Colonic mucosa (tissue), 4 donors: Measurements from ENCODE around the gene BPIFB4. TPM values are rescaled to one million over a fixed set of nuclear protein-coding genes. Genes with fewer than 3 reads are reported as not detected.

Experiments used
- DNase-seq: peaks from one replicate; pipeline ENCODE4 v3.0.0-alpha.2; 2020
- H3K27ac ChIP-seq: fragments of 200-600 bp; one replicate; pipeline ENCODE4 v1.8.0; 2021
- H3K27me3 ChIP-seq: fragments of 200-600 bp; one replicate; pipeline ENCODE4 v1.8.0; 2021
- H3K36me3 ChIP-seq: fragments of 200-600 bp; one replicate; pipeline ENCODE4 v1.8.0; 2021
- H3K4me1 ChIP-seq: fragments of 200-600 bp; one replicate; pipeline ENCODE4 v1.8.0; 2021; ENCODE audit warnings: mild to moderate bottlenecking
- H3K4me3 ChIP-seq: fragments of 200-600 bp; one replicate; pipeline ENCODE4 v1.8.0; 2021
- H3K9ac ChIP-seq, 2 donors: one replicate each; pipeline ENCODE4 v1.7.0; 2013; ENCODE audit warnings: control low read depth in 2 of 2, low read depth in 2 of 2, low read length in 2 of 2
- H3K9me3 ChIP-seq: fragments of 200-600 bp; one replicate; pipeline ENCODE4 v1.8.0; 2021
- CTCF ChIP-seq: fragments of 200-600 bp; IDR thresholded peaks from one replicate; pipeline ENCODE4 v1.8.0; 2022; ENCODE audit warnings: antibody characterized with exemption, mild to moderate bottlenecking
- intact Hi-C: fragments of 100-400 bp; cut with DNase I; formaldehyde crosslinking; loops from one replicate; pipeline ENCODE4 v1.14.1; 2022
- total RNA-seq, 2 donors: library from RNA; stranded (reverse); fragmentation: NEBNext Ultra II Directional in 1 of 2; extraction: Animal tissue kit (Norgen Biotek cat#: 25700) in 1 of 2; gene quantifications; one replicate each; pipeline ENCODE4 v1.2.1, GENCODE V29; 2021
- donor health status: healthy.
- donor health status: DM: no; HTN: no; CAD: no.
- donor health status: DM: no; HTN: no; CAD: no.

Gene BPIFB4
- total RNA-seq, 2 donors from 2014 or later, result not detected

DNA sequence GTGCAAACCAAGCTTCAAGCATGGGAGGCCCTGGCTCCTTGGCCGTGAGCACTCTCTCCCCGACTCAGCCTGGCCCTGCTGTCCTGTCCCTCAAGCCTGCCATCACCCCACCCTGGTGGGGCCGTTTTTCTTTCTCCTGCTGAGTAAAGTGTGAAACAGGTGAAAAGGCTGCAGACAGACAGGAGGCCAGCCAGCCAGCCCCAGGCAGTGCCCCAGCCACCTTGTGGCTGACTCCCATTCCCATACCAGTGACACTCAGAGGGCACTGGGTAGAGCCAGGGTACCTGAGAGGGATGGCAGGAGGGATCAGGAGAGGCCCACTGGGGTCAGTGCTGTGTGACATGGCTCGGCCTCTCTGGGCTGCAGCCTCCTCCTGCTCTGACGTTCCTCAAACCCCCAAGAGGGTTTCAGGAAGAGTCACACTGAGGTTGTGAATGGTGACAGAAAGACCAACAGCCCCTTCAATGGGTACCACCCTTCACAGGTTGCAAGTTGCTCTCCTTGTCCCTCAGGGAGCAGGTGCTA, 52.6 kb downstream of the BPIFB4 start:
- TF ChIP-seq CTCF, result no peak
- intact Hi-C loops, result no loop called here
- no peaks in the 10 kb centered on the region for H3K27me3 ChIP-seq
- no peak overlapping the region for H3K27ac ChIP-seq
- no peak overlapping the region for H3K4me3 ChIP-seq
- no peaks in the 10 kb centered on the region for H3K9me3 ChIP-seq
- no peaks in the 10 kb centered on the region for H3K36me3 ChIP-seq
- DNase-seq, result no peak
- no peak overlapping the region for H3K9ac ChIP-seq
- no peaks in the 10 kb centered on the region for H3K4me1 ChIP-seq

GRCh38 chr20:33132513-33133372, 53.3 kb downstream of the BPIFB4 start:
- H3K4me3 ChIP-seq, result no peak overlapping the region
- TF ChIP-seq CTCF, result no peak
- intact Hi-C loops, result no loop called here
- no peak overlapping the region for H3K9ac ChIP-seq
- H3K4me1 ChIP-seq, result no peaks in the 10 kb centered on the region
- no peaks in the 10 kb centered on the region for H3K36me3 ChIP-seq
- H3K27me3 ChIP-seq, result no peaks in the 10 kb centered on the region
- DNase-seq, result no peak
- H3K27ac ChIP-seq, result no peak overlapping the region
- no peaks in the 10 kb centered on the region for H3K9me3 ChIP-seq

GRCh38 chr20:33133373-33133941, 54.0 kb downstream of the BPIFB4 start:
- intact Hi-C loops, result no loop called here
- H3K36me3 ChIP-seq, result no peaks in the 10 kb centered on the region
- no peaks in the 10 kb centered on the region for H3K4me1 ChIP-seq
- DNase-seq, result no peak
- H3K27me3 ChIP-seq, result no peaks in the 10 kb centered on the region
- TF ChIP-seq CTCF, result no peak
- no peak overlapping the region for H3K4me3 ChIP-seq
- no peak overlapping the region for H3K27ac ChIP-seq
- H3K9me3 ChIP-seq, result no peaks in the 10 kb centered on the region
- no peak overlapping the region for H3K9ac ChIP-seq

- H3K36me3 ChIP-seq, result no peaks in the 10 kb centered on the region
- H3K4me1 ChIP-seq, result no peaks in the 10 kb centered on the region
- intact Hi-C loops, result no loop called here
- H3K9me3 ChIP-seq, result no peaks in the 10 kb centered on the region
- H3K27ac ChIP-seq, result no peak overlapping the region
- no peak for DNase-seq
- H3K9ac ChIP-seq, result no peak overlapping the region
- H3K4me3 ChIP-seq, result no peak overlapping the region
- no peaks in the 10 kb centered on the region for H3K27me3 ChIP-seq
- TF ChIP-seq CTCF, result no peak
Observed at GRCh38 chr20:33137195-33137594, 57.8 kb downstream of the BPIFB4 start.

DNA sequence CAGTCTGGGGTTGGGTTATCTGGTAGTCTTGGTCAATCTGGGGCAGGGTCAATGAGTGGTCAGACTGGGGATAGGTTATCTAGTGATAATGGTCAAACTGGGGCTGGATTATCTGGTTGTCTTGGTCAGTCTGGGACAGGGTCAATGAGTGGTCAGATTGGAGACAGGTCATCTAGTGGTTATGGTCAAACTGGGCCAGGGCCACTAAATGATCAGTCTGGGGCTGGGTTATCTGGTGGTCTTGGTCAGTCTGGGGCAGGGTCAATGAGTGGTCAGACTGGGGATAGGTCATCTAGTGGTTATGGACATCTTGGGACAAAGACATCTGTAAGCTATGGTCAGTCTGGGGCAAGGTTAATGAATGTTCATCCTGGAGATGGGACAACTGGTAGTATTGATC, 60.0 kb downstream of the BPIFB4 start:
- Histone ChIP-seq H3K9me3 (no peaks in the 10 kb centered on the region), H3K4me1 (no peaks in the 10 kb centered on the region), H3K9ac (no peak overlapping the region), H3K4me3 (no peak overlapping the region), H3K27ac (no peak overlapping the region), H3K36me3 (no peaks in the 10 kb centered on the region), H3K27me3 (no peaks in the 10 kb centered on the region)
- DNase-seq, result no peak
- no peak for TF ChIP-seq CTCF
- intact Hi-C loops, result no loop called here
